CD4-positive, alpha-beta T cell treated with Interleukin-1 beta for 1 hour (primary cell): ENCODE data around the gene JARID2.

Experiments
- DNase-seq, 2 donors: peaks; one replicate each; pipeline ENCODE4 v3.0.0-alpha.2; 2020 to 2022

The JARID2 gene

GRCh38 chr6:15245361-15246216 is at the start of gene JARID2:
Gene JARID2 (plus strand): TSS chr6:15246069. CDS start chr6:15246540, 471 bp downstream.
- DNase-seq: peak; percentile 95 to 96

- DNase-seq: no peak
These were observed 45.8 kb upstream of the JARID2 start for GRCh38 chr6:15200087-15200486.

- DNase-seq: no peak
These were observed 40.5 kb upstream of the JARID2 start for GRCh38 chr6:15205321-15205720.

GRCh38 chr6:15206887-15207286 is 39.0 kb upstream of the JARID2 start:
- DNase-seq: no peak

GRCh38 chr6:15207923-15208322 is 37.9 kb upstream of the JARID2 start:
- DNase-seq: no peak

GRCh38 chr6:15213838-15214400 is 31.9 kb upstream of the JARID2 start:
- no peak for DNase-seq

- no peak for DNase-seq
These were observed 27.5 kb upstream of the JARID2 start for GRCh38 chr6:15218401-15218800.

GRCh38 chr6:15220062-15220461 is 25.8 kb upstream of the JARID2 start:
- DNase-seq: no peak

GRCh38 chr6:15227827-15228318 is 18.0 kb upstream of the JARID2 start:
- DNase-seq: no peak

- no peak for DNase-seq
These were observed 15.0 kb upstream of the JARID2 start for GRCh38 chr6:15230827-15231226.

- DNase-seq: no peak
These were observed 12.9 kb upstream of the JARID2 start for GRCh38 chr6:15232836-15233510.

- DNase-seq: no peak
These were observed 11.7 kb upstream of the JARID2 start for GRCh38 chr6:15234068-15234758.

- no peak for DNase-seq
These were observed 6.1 kb upstream of the JARID2 start for GRCh38 chr6:15239616-15240364.

- DNase-seq: no peak
These were observed 3.4 kb upstream of the JARID2 start for GRCh38 chr6:15242503-15242902.

- DNase-seq: no peak
These were observed 2.8 kb upstream of the JARID2 start for GRCh38 chr6:15242937-15243614.

- no peak for DNase-seq
These were observed 1.8 kb upstream of the JARID2 start for GRCh38 chr6:15243910-15244619.

- DNase-seq: peak in 1 of 2 donors; percentile 73
These were observed 1.1 kb upstream of the JARID2 start for GRCh38 chr6:15244620-15245360.

- DNase-seq: no peak
These were observed 372 bp downstream of the JARID2 start for GRCh38 chr6:15246217-15246665.

- DNase-seq: peak; percentile 23 to 42
These were observed 1.0 kb downstream of the JARID2 start for GRCh38 chr6:15246666-15247499.
